ENCODE results near the gene HJV.

The HJV gene

DNA sequence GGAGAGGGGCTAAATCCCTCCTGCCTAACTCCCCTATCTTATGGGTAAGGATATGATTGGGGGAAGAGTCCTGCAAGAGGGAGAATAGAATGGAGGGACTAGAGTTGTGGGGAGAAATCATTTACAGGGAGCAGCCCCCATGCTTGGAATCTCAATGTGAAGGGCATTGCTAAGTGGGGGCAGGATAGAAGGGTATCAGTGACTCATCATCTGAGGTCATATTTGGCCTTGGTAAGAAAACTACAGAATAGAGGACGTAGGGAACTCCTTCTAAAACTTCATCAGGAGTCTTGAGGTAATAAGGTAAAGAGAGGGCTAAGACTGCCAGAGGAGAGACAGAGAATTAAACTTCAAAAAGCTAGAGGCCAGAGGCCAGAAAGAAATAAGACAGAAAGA lies 487 bp downstream of the HJV start:
- DNase-seq, result no peak

DNA sequence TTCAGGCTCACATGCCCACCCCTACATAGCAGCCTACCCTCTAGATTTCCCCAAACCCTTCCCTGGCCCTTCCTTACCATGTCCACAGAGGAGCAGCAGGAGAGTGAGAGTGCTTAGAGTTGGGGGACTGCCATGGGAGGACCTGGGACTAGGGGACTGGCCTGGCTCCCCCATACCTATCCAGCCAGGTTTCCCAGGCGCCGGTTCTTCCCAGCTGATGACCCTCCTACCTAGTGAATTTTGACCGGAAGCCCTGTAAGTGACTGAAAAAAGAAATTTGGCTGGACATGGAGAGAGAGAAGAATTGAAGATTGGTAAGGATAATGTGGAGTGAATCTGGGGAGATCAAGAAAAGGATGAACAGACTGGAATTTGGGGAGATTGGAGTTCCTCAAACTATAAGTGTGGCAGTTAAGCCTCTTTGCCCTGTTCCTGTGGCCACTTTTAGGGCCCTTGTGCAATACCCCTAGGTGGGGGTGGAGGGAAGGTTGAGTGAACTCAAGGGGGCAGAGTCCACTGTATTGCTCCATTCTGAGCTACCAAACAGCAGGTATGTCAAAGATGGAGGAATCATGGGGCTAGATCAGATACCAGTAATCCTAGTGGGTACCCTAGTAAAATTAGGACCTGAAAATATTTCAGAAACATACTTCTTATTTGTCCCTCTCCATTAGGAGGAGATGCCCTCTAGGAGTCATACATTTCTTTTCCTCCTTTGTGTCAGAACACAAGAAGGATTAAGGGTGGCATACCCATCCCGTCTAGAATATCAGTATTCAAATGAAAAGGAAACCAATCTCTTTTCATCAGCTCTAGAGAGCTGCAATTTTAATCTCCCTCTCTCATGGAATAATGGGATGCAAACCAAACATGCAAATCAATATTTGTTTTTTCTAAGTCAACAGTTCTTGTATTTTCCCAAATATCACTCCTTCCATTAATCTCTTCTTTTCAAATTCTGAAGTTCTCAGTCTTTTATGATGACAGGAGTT lies 1.2 kb downstream of the HJV start:
- no peak for DNase-seq

- no peak for DNase-seq
These were observed 2.1 kb downstream of the HJV start for GRCh38 chr1:146019231-146020057.

DNA sequence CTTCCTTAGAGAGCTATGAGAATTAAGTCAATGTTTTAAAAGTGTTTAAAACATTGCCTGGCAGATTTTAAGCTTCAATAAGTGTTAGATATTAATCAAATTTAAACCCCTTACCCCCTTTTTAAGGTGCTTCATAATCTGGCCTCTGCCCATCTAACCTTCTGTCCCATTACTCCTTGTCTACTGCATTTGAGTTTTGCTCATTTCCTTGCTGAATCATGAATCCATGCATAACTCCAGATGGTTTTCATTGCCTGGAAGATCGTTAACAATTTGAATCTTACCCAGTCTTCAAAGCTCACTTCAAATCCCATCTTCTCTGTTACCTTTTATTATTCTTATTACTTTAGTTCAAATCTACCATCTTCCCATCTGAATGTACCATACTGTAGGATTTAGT lies 4.6 kb downstream of the HJV start:
- DNase-seq, result no peak

DNA sequence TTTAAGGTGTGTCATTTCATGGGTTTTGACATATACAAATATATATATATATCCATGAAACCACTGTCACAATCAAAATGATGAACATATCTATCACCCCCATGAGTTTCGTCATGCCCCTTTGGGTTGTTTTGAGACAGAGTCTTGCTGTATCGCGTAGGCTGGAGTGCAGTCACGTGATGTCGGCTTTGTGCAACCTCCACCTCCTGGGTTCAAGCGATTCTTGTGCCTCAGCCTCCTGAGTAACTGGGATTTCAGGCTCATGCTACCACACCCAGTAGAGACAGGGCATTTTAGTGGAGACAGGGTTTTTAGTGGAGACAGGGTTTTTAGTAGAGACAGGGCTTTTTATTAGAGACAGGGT lies 8.0 kb downstream of the HJV start:
- no peak for DNase-seq

DNA sequence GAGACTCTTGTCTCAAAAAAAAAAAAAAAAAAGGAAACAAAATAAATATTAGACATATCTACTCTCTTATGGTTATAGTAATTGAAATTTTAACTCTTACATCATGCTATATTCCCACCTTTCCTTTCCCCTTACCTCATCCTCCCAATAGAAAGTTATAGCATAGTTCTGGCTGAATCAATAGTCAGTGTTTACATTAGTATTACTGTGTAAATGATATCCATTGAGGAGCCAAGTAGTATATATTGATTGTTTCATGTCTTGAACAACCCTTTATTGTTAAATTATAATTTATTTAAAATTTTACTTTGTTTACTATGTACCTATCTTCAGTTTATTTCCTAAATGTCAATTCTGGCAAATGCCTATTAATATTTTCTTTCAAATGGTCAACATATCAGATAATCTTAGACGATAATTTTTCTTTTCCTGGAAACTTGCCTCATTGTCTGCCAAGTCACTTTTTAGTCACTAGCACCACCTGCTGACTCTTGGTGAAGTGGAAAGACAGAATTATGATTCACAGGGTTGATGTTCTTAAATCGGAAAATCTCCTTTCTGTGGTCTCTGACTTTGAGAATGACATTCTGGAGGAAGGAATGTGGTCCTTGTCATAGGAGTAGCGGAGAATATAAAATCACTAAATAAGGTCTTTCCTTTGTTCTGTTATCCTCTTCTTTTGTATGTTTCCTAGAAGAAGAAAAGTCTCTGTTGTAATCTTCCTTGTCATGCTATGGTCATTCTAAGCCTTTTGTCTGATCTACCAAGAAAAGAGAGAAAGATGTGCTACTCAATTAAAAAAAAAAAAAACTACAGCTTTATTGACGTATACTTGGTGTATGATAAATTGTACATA lies 8.6 kb downstream of the HJV start:
- peak; percentile 73 for DNase-seq

DNA sequence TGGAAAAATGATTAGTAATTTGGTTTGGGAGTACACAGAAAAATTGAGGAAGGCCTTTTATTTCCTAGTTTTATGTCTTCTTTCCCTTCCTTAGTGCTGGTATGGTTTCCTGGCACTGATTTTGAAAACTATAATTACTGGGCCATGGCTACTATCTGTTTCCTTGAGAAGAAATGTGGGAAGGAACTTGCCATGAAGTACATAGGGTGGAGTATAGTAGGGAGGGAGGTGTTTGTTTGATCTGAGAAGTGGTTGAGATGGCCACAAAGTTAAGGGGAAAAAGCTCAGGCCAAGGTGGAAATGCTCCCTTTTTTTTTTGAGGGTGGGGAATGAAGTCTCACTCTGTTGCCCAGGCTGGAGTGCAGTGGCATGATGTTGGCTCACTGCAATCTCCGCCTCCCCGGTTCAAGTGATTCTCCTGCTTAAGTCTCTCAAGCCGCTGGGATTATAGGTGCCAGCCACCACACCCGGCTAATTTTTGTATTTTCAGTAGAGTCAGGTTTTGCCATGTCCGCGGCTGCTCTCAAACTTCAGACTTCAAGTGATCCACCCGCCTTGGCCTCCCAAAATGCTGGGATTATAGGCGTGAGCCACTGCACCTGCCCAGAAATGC lies 11.3 kb downstream of the HJV start:
- DNase-seq, result no peak

GRCh38 chr1:146007489-146008133 lies 13.9 kb downstream of the HJV start:
- DNase-seq, result no peak

DNA sequence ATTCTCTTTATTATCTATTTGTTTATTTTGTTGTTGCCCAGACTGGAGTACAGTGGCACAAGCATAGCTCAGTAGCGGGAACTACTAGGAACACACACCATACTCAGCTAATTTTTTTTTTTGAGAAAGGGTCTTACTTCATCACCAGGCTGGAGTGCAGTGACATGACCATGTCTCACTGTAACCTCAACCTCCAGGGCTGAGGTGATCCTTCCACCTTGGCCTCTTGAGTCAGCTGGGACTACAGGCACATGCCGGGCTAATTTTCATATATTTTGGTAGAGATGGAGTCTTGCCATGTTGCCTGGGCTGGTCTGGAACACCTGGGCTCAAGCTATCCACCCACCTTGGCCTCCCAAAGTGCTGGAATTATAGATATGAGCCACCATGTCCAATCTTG lies 19.8 kb downstream of the HJV start:
- DNase-seq, result no peak

DNA sequence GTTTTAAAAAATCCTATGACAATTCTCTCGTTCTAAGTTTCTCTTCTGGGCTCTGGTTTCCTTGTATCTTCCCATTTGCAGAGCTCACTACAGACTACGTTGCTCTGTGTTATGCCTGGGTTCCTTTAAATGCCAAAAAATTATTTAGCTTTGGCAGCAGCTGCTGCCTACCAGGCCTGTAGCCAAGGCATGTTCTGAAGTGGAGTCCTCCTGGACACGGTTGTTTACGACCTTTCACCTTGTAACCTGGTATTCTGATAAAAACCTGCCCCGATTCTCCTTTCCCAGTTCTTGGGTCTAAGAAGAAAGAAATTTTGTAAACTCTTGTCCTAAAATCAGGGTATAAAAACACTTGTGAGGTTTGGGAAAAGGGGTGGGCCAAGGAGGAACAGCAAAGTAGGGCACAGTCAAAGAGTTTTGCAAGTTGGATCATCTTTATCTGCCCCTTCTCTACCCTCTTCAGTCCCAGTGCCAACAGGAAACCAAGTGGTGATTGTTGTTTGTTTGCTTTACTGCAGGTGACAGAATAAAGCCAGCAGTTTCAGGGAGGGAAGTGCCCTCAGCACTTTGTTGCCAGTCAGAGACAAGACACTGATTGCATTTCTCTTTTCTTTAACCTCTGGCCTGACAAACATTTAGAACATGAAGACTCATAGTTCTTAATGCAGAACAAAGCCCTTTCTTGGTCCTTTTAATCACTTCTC lies 22.1 kb downstream of the HJV start:
- no peak for DNase-seq

DNA sequence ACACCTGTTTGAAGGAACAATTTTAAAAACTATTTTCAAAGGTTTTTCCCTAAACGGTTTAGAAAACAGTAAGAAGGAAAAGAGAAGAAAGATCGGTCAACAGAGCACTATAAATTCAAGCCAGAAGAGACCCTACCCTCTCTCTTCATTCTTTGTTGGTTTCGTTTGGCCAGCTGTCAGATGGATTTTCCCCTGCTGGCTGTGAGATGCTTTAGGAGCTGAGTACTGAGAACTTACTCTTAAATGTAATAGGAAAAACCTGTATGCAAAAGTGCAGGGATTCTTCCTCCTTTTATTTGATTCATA lies 23.9 kb downstream of the HJV start:
- DNase-seq, result no peak

GRCh38 chr1:145997016-145997717 lies 24.4 kb downstream of the HJV start:
- peak; percentile 68 for DNase-seq

- peak; percentile 97 for DNase-seq
These were observed 25.0 kb downstream of the HJV start, which contains the start of gene TXNIP for GRCh38 chr1:145996433-145997015. Gene TXNIP, minus strand, starts transcription at chr1:145996579. Its CDS starts 313 bp downstream, at chr1:145996266.

GRCh38 chr1:145995964-145996432 lies 25.5 kb downstream of the HJV start:
- no peak for DNase-seq

- DNase-seq, result no peak
These were observed 26.2 kb downstream of the HJV start for GRCh38 chr1:145995148-145995881.

- no peak for DNase-seq
These were observed 27.0 kb downstream of the HJV start for GRCh38 chr1:145994391-145995120.

DNA sequence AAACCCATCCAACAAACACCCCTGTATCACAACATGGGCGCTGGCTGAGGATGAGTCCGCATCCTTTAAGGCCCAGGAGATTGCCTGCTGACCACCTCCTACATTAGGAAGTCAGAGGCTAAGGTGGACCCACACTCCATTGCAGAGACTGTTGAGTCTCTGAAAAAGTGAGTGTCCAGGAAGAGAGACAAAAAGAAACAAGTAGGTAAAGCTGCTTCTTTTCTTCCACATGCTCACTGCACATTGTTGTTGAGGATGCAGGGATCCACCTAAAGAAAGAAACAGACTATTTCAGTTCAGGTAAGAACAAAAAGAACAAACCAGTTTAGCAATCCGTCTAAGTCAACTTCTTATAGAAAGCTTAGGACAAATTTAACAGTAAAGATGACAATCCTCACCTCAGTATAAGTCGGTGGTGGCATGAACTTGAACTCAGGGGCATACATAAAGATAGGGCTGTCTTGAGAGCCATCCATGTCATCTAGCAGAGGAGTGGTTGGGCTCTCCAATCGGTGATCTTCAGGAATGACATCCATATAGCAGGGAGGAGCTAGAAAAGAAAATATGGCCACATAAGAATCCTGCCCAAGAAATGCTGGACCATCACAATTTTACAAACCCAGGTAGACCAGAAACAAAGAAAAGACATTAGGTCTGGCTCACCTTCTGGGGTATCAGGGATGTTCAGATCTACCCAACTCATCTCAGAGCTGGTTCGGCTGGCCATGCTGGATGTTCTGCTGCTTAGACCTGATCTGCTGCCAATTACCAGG lies 27.7 kb downstream of the HJV start:
- DNase-seq, result no peak
